NCI-H1105 (cell line): ENCODE results near the gene SLC9A1.

ENCODE experiments used
- DNase-seq: peaks from one replicate; lab custom pipeline; 2025; lab: John Stamatoyannopoulos, UW

The SLC9A1 gene

GRCh38 chr1:27150641-27151040 lies 4.3 kb downstream of the SLC9A1 start:
- DNase-seq, result no peak

GRCh38 chr1:27150183-27150582 lies 4.7 kb downstream of the SLC9A1 start:
- DNase-seq, result no peak

- no peak for DNase-seq
Observed at GRCh38 chr1:27149762-27150113, 5.2 kb downstream of the SLC9A1 start.

GRCh38 chr1:27149084-27149761 lies 5.7 kb downstream of the SLC9A1 start:
- DNase-seq, result no peak

- no peak for DNase-seq
Observed at GRCh38 chr1:27148591-27148990, 6.3 kb downstream of the SLC9A1 start.

GRCh38 chr1:27147842-27148518 lies 6.9 kb downstream of the SLC9A1 start:
- DNase-seq, result no peak

GRCh38 chr1:27145934-27146354 lies 9.0 kb downstream of the SLC9A1 start:
- no peak for DNase-seq

GRCh38 chr1:27144920-27145661 lies 9.8 kb downstream of the SLC9A1 start:
- no peak for DNase-seq

GRCh38 chr1:27144049-27144748 lies 10.7 kb downstream of the SLC9A1 start:
- DNase-seq, result no peak

GRCh38 chr1:27143401-27143800 lies 11.5 kb downstream of the SLC9A1 start:
- no peak for DNase-seq

GRCh38 chr1:27142464-27142863 lies 12.5 kb downstream of the SLC9A1 start:
- no peak for DNase-seq

- peak; percentile 74 for DNase-seq
Observed at GRCh38 chr1:27141266-27142003, 13.5 kb downstream of the SLC9A1 start.

- DNase-seq, result no peak
Observed at GRCh38 chr1:27139980-27140379, 14.9 kb downstream of the SLC9A1 start.

GRCh38 chr1:27138927-27139326 lies 16.0 kb downstream of the SLC9A1 start:
- no peak for DNase-seq

GRCh38 chr1:27138368-27138767 lies 16.6 kb downstream of the SLC9A1 start:
- DNase-seq, result no peak

- DNase-seq, result no peak
Observed at GRCh38 chr1:27137544-27138075, 17.3 kb downstream of the SLC9A1 start.

GRCh38 chr1:27136998-27137542 lies 17.9 kb downstream of the SLC9A1 start:
- no peak for DNase-seq

GRCh38 chr1:27136236-27136551 lies 18.7 kb downstream of the SLC9A1 start:
- DNase-seq, result no peak

- no peak for DNase-seq
Observed at GRCh38 chr1:27135541-27136235, 19.2 kb downstream of the SLC9A1 start.

- DNase-seq, result no peak
Observed at GRCh38 chr1:27133991-27134390, 20.9 kb downstream of the SLC9A1 start.

- DNase-seq, result no peak
Observed at GRCh38 chr1:27133158-27133557, 21.8 kb downstream of the SLC9A1 start.
